CD4-positive, alpha-beta T cell (primary cell): ENCODE results near the gene ALDH1A1. TPM values are rescaled to one million over a fixed set of nuclear protein-coding genes. Genes with fewer than 3 reads are reported as not detected.

Experiments used
- ATAC-seq: fragments of 200-7000 bp; cut with Tn5 transposase; one replicate; pipeline ENCODE4 v1.10.0; 2022; ENCODE audit warnings: mild to moderate bottlenecking; ENCODE audit not compliant: poor library complexity
- CTCF ChIA-PET: fragments of 350-600 bp; sonication (Branson Sonifier 250); formaldehyde crosslinking; loops from one replicate; lab custom pipeline; 2021; ENCODE audit warnings: antibody characterized with exemption, inconsistent platforms; lab: Charles Lee
- POLR2A ChIA-PET: fragments of 350-600 bp; sonication (Branson Sonifier 250); formaldehyde crosslinking; loops from one replicate; lab custom pipeline; 2021; ENCODE audit warnings: antibody characterized with exemption, inconsistent platforms; lab: Charles Lee
- DNase-seq, 14 experiments: peaks; one replicate each; pipeline ENCODE4 v3.0.0-alpha.2; 2013 to 2020; ENCODE audit warnings: mixed read lengths in 2 of 14
- H3K27ac ChIP-seq, 2 donors: one replicate each; pipeline versions ENCODE4 v1.5.1 to v1.7.0; 2013; ENCODE audit warnings: low read length in 2 of 2, low read depth in 1 of 2, mild to moderate bottlenecking in 1 of 2
- H3K27me3 ChIP-seq, 2 experiments: 1 replicate in 1 of 2; 2 replicates in 1 of 2; pipeline versions ENCODE4 v1.6.1 to v1.7.0; 2013; ENCODE audit warnings: low read length in 2 of 2, control low read depth in 1 of 2, mild to moderate bottlenecking in 1 of 2, moderate library complexity in 1 of 2; ENCODE audit not compliant: insufficient read depth in 2 of 2, control insufficient read depth in 1 of 2
- H3K36me3 ChIP-seq: one replicate; pipeline ENCODE4 v1.6.1; 2013; ENCODE audit warnings: low read length, control low read depth; ENCODE audit not compliant: insufficient read depth
- H3K4me1 ChIP-seq: one replicate; pipeline ENCODE4 v1.6.1; 2013; ENCODE audit warnings: low read length, control low read depth; ENCODE audit not compliant: insufficient read depth
- H3K4me3 ChIP-seq: one replicate; pipeline ENCODE4 v1.5.1; 2013; ENCODE audit warnings: mild to moderate bottlenecking, low read length, moderate library complexity
- H3K9me3 ChIP-seq, 2 experiments: 1 replicate in 1 of 2; 2 replicates in 1 of 2; pipeline versions ENCODE4 v1.6.1 to v1.7.0; 2013; ENCODE audit warnings: low read length in 2 of 2, mild to moderate bottlenecking in 2 of 2, control low read depth in 1 of 2, moderate library complexity in 1 of 2; ENCODE audit not compliant: control insufficient read depth in 1 of 2, insufficient read depth in 1 of 2
- H3K27ac Mint-ChIP-seq: one replicate; pipeline ENCODE4 v1.8.0; 2020; ENCODE audit warnings: mixed read lengths
- H3K27me3 Mint-ChIP-seq: one replicate; pipeline ENCODE4 v1.8.0; 2021; ENCODE audit warnings: mixed read lengths
- H3K36me3 Mint-ChIP-seq: one replicate; pipeline ENCODE4 v1.8.0; 2021; ENCODE audit warnings: low read depth, mixed read lengths
- H3K4me1 Mint-ChIP-seq: one replicate; pipeline ENCODE4 v1.8.0; 2021; ENCODE audit warnings: low read depth, mixed read lengths
- H3K4me3 Mint-ChIP-seq: one replicate; pipeline ENCODE4 v1.8.0; 2020; ENCODE audit warnings: mild to moderate bottlenecking, mixed read lengths
- H3K9me3 Mint-ChIP-seq: one replicate; pipeline ENCODE4 v1.8.0; 2020; ENCODE audit warnings: mixed read lengths
- CTCF ChIP-seq: fragments of 200-600 bp; IDR thresholded peaks from one replicate; pipeline ENCODE4 v1.8.0; 2022; ENCODE audit warnings: antibody characterized with exemption, mild to moderate bottlenecking
- intact Hi-C, 2 experiments: fragments of 100-400 bp; cut with DNase I in 1 of 2; cut with micrococcal nuclease in 1 of 2; formaldehyde crosslinking; loops; one replicate each; pipeline versions ENCODE4 v1.15.1 to v1.9.0; 2023 to 2025; cut with DNase I, micrococcal nuclease
- total RNA-seq, 174 experiments: library from RNA in 2 of 174; stranded (reverse) in 2 of 174; gene quantifications; one replicate each; pipeline ENCODE4 v1.2.3 and lab custom pipeline; 2021 to 2026

ALDH1A1 gene
- total RNA-seq, 2 experiments from 2014 or later = 0.39 TPM; not detected in 1

GRCh38 chr9:72872718-72873117 is 80.1 kb downstream of the ALDH1A1 start:
- Histone ChIP-seq H3K27me3 (peaks cover 0 to 5% of the 10 kb centered on the region in 2 experiments), H3K27ac (no peak overlapping the region), H3K4me3 (no peak overlapping the region), H3K9me3 (no peaks in the 10 kb centered on the region), H3K4me1 (no peaks in the 10 kb centered on the region), H3K36me3 (no peaks in the 10 kb centered on the region)
- peaks cover 21% of the 10 kb centered on the region for H3K27me3 Mint-ChIP-seq
- POLR2A ChIA-PET = no interaction called here
- H3K4me1 Mint-ChIP-seq = no peaks in the 10 kb centered on the region
- H3K4me3 Mint-ChIP-seq = no peak overlapping the region
- TF ChIP-seq CTCF = no peak
- intact Hi-C loops = no loop called here
- no peaks in the 10 kb centered on the region for H3K36me3 Mint-ChIP-seq
- H3K9me3 Mint-ChIP-seq = no peaks in the 10 kb centered on the region
- DNase-seq = no peak
- CTCF ChIA-PET = no interaction called here
- no peak overlapping the region for H3K27ac Mint-ChIP-seq
- ATAC-seq = no peak

GRCh38 chr9:72871685-72872084 is 81.2 kb downstream of the ALDH1A1 start:
- Histone ChIP-seq H3K27ac (no peak overlapping the region), H3K9me3 (no peaks in the 10 kb centered on the region), H3K4me1 (no peaks in the 10 kb centered on the region), H3K36me3 (no peaks in the 10 kb centered on the region), H3K4me3 (no peak overlapping the region), H3K27me3 (peaks cover 0 to 5% of the 10 kb centered on the region in 2 experiments)
- no peak for ATAC-seq
- TF ChIP-seq CTCF = no peak
- Mint-ChIP-seq H3K9me3 (no peaks in the 10 kb centered on the region), H3K4me3 (no peak overlapping the region), H3K4me1 (no peaks in the 10 kb centered on the region), H3K27ac (no peak overlapping the region), H3K27me3 (peaks cover 21% of the 10 kb centered on the region), H3K36me3 (no peaks in the 10 kb centered on the region)
- ChIA-PET POLR2A (no interaction called here), CTCF (no interaction called here)
- intact Hi-C loops = no loop called here
- DNase-seq = no peak

- Mint-ChIP-seq H3K27ac (no peak overlapping the region), H3K9me3 (no peaks in the 10 kb centered on the region), H3K36me3 (no peaks in the 10 kb centered on the region), H3K4me3 (no peak overlapping the region), H3K27me3 (peaks cover 5% of the 10 kb centered on the region), H3K4me1 (no peaks in the 10 kb centered on the region)
- TF ChIP-seq CTCF = no peak
- ChIA-PET CTCF (no interaction called here), POLR2A (no interaction called here)
- Histone ChIP-seq H3K36me3 (no peaks in the 10 kb centered on the region), H3K27me3 (peaks cover 0 to 2% of the 10 kb centered on the region in 2 experiments), H3K9me3 (no peaks in the 10 kb centered on the region), H3K27ac (no peak overlapping the region), H3K4me1 (no peaks in the 10 kb centered on the region), H3K4me3 (no peak overlapping the region)
- intact Hi-C loops = no loop called here
- no peak for ATAC-seq
- no peak for DNase-seq
Measured at GRCh38 chr9:72864327-72864726, 88.5 kb downstream of the ALDH1A1 start.
